ENCODE data around the gene ABO. TPM values are rescaled to one million over a fixed set of nuclear protein-coding genes. Genes with fewer than 3 reads are reported as not detected.

The ABO gene
- total and polyA plus RNA-seq, 2 donors (not counting 3 experiments of a cell fraction or from before 2014, with no cell fraction given), result not detected

- Histone ChIP-seq H3K4me2 (ENCODE audit: insufficient read depth, low read length) (no peak overlapping the region), H3K9ac (replicated peaks; ENCODE audit: extremely low read depth, insufficient read depth, low read length) (no peak overlapping the region), H3K4me1 (ENCODE audit: control insufficient read depth, extremely low read depth, insufficient read depth, low read length) (no peaks in the 10 kb centered on the region), H3K9me1 (replicated peaks; ENCODE audit: control insufficient read depth, extremely low read depth, insufficient read depth, low read length) (no peaks in the 10 kb centered on the region), H4K20me1 (replicated peaks; ENCODE audit: control insufficient read depth, extremely low read depth, insufficient read depth, low read length) (no peaks in the 10 kb centered on the region), H3K4me3 (replicated peaks in 1 of 3; ENCODE audit: insufficient read depth in 1 of 3, low read depth in 1 of 3, low read length in 3 of 3) (no peak overlapping the region), H3K27me3 (ENCODE audit: control insufficient read depth in 2 of 2, insufficient read depth in 2 of 2, low read length in 2 of 2) (no peaks in the 10 kb centered on the region), H3K79me2 (ENCODE audit: control insufficient read depth, insufficient read depth, low read length) (no peaks in the 10 kb centered on the region), H3K36me3 (ENCODE audit: control insufficient read depth in 2 of 2, extremely low read depth in 1 of 2, insufficient read depth in 2 of 2, low read length in 2 of 2) (no peaks in the 10 kb centered on the region), H3K9me3 (replicated peaks; ENCODE audit: control insufficient read depth, insufficient read depth, low read length) (no peaks in the 10 kb centered on the region), H3K27ac (ENCODE audit: insufficient read depth, low read depth, low read length) (no peak overlapping the region), H2AFZ (ENCODE audit: low read depth, low read length) (no peak overlapping the region)
- no TSS peak for BruUV-seq (replicated peaks)
- FAIRE-seq, result no peak
- dilution Hi-C loops (cut with MboI; ENCODE audit: extremely low pct_ligation_motif_present, low sequenced_read_pairs), result no loop called here
- no peak for DNase-seq (ENCODE audit: low read depth, low spot score)
- TF ChIP-seq MYC (IDR thresholded peaks at IDR 0.05; ENCODE audit: low read depth, low read length), result no peak
- no peak for TF ChIP-seq GATA2 (IDR thresholded peaks at IDR 0.05; ENCODE audit: insufficient read depth, insufficient read length, low read depth, low read length)
- no peak for TF ChIP-seq CTCF (IDR thresholded peaks at IDR 0.05; ENCODE audit: extremely low read depth in 1 of 2, insufficient read depth in 1 of 2, low read depth in 1 of 2, low read length in 2 of 2)
- no peak for TF ChIP-seq MAX (IDR thresholded peaks at IDR 0.05; ENCODE audit: insufficient read depth, insufficient read length)
- intact Hi-C loops (cut with micrococcal nuclease), result no loop called here
- ChIA-PET CTCF (no interaction called here), POLR2A (no interaction called here)
Observed at GRCh38 chr9:133255371-133256135, 19.4 kb downstream of the ABO start.

DNA sequence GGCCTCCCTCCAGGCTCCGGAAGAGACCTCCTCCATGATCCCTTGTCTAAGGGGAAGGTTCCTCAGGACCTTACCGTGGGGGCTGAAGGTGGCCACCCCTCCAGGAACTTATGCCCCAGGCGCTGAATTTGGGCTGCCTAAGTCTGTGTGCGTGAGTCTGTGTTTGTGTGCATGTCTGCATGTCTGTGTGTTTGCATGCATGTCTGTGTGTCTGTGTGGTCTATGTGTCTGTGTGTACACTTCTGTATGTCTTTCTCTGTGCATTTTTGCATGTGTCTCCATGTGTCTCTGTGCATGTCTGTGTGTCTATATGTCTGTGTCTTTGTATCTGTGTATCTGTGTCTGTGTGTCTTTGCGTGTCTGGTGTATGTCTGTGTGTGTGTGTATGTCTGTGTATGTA, 20.5 kb downstream of the ABO start:
- intact Hi-C loops (cut with micrococcal nuclease), result no loop called here
- no peak for FAIRE-seq

More for the DNA sequence above, 20.5 kb downstream of the ABO start:
- DNase-seq (ENCODE audit: low read depth, low spot score), result no peak
- Histone ChIP-seq H2AFZ (ENCODE audit: low read depth, low read length) (no peak overlapping the region), H3K4me1 (ENCODE audit: control insufficient read depth, extremely low read depth, insufficient read depth, low read length) (no peaks in the 10 kb centered on the region), H4K20me1 (replicated peaks; ENCODE audit: control insufficient read depth, extremely low read depth, insufficient read depth, low read length) (no peaks in the 10 kb centered on the region), H3K4me2 (ENCODE audit: insufficient read depth, low read length) (no peak overlapping the region), H3K4me3 (replicated peaks in 1 of 3; ENCODE audit: insufficient read depth in 1 of 3, low read depth in 1 of 3, low read length in 3 of 3) (no peak overlapping the region), H3K79me2 (ENCODE audit: control insufficient read depth, insufficient read depth, low read length) (no peaks in the 10 kb centered on the region), H3K27me3 (ENCODE audit: control insufficient read depth in 2 of 2, insufficient read depth in 2 of 2, low read length in 2 of 2) (no peaks in the 10 kb centered on the region), H3K9me3 (replicated peaks; ENCODE audit: control insufficient read depth, insufficient read depth, low read length) (no peaks in the 10 kb centered on the region), H3K9me1 (replicated peaks; ENCODE audit: control insufficient read depth, extremely low read depth, insufficient read depth, low read length) (no peaks in the 10 kb centered on the region), H3K9ac (replicated peaks; ENCODE audit: extremely low read depth, insufficient read depth, low read length) (no peak overlapping the region), H3K27ac (ENCODE audit: insufficient read depth, low read depth, low read length) (no peak overlapping the region), H3K36me3 (ENCODE audit: control insufficient read depth in 2 of 2, extremely low read depth in 1 of 2, insufficient read depth in 2 of 2, low read length in 2 of 2) (no peaks in the 10 kb centered on the region)
- no TSS peak for BruUV-seq (replicated peaks)
- ChIA-PET POLR2A (no interaction called here), CTCF (no interaction called here)
- dilution Hi-C loops (cut with MboI; ENCODE audit: extremely low pct_ligation_motif_present, low sequenced_read_pairs), result no loop called here
- TF ChIP-seq JUN (IDR thresholded peaks at IDR 0.05; ENCODE audit: borderline replicate concordance, insufficient read depth, insufficient read length, low read depth) (no peak), FOS (IDR thresholded peaks at IDR 0.05; ENCODE audit: borderline replicate concordance, insufficient read depth, low read length) (no peak), MAX (IDR thresholded peaks at IDR 0.05; ENCODE audit: insufficient read depth, insufficient read length) (no peak), POLR2A (IDR thresholded peaks at IDR 0.05; ENCODE audit: low read depth, low read length) (no peak), GATA2 (IDR thresholded peaks at IDR 0.05; ENCODE audit: insufficient read depth, insufficient read length, low read depth, low read length) (no peak), POLR2AphosphoS5 (IDR thresholded peaks at IDR 0.05; ENCODE audit: insufficient read depth, low read depth, low read length) (no peak), EZH2 (IDR thresholded peaks at IDR 0.05; ENCODE audit: borderline replicate concordance, low read depth, low read length, severe bottlenecking) (no peak), CTCF (IDR thresholded peaks at IDR 0.05; ENCODE audit: extremely low read depth in 1 of 2, insufficient read depth in 1 of 2, low read depth in 1 of 2, low read length in 2 of 2) (no peak), MYC (IDR thresholded peaks at IDR 0.05; ENCODE audit: low read depth, low read length) (no peak)

Measured in endothelial cell of umbilical vein (primary cell).